ENCODE results near the gene CFH.

DNA sequence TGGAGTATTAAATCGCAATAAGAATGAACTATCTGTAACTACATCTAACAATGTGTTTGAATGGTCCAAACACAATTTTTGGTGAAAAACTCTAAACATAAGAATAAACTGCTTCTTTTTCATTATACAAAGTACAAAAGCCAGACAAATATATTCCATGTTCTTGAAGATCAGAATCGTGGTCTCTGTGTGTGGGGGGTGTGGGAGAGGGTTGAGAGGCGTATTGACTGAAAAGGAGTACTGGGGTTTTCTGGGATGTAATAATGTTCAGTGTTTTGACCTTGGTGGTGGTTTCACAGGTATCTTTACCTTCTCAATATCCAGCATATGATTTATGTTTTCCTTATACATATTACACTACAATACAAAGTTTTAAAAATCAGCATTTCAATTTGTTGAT, 764 bp upstream of the CFH start:
- TF ChIP-seq POLR2A (IDR thresholded peaks at IDR 0.05; ENCODE audit: low read depth, low read length) (no peak), POLR2AphosphoS5 (IDR thresholded peaks at IDR 0.05; ENCODE audit: low read depth, low read length) (no peak)

Measured in GM12892 (cell line).